ENCODE data around the gene TNS2.

Gene TNS2

GRCh38 chr12:53074283-53074998 lies 24.6 kb downstream of the TNS2 start:
- WGBS: 91% methylated on average over 11 of the region's 11 CpGs
- Histone ChIP-seq H3K36me3 (ENCODE audit: insufficient read depth, low read length) (peaks cover 12% of the 10 kb centered on the region; the same call in 1 of the 2 replicates), H3K27ac (ENCODE audit: low read depth, low read length) (no peak overlapping the region), H3K27me3 (ENCODE audit: insufficient read depth, low read length) (no peaks in the 10 kb centered on the region), H3K9me3 (ENCODE audit: insufficient read depth, low read depth, low read length) (no peaks in the 10 kb centered on the region), H3K9ac (ENCODE audit: low read depth, low read length) (no peak overlapping the region), H3K4me1 (ENCODE audit: insufficient read depth, low read length) (peaks cover 14% of the 10 kb centered on the region), H3K4me3 (ENCODE audit: low read length) (no peak overlapping the region)

- WGBS: 80% methylated on average over 3 of the region's 3 CpGs
- no peak overlapping the region for H3K4me3 ChIP-seq (ENCODE audit: low read length)
- peaks cover 12% of the 10 kb centered on the region; the same call in 1 of the 2 replicates for H3K36me3 ChIP-seq (ENCODE audit: insufficient read depth, low read length)
- H3K9ac ChIP-seq (ENCODE audit: low read depth, low read length): no peak overlapping the region
- H3K27me3 ChIP-seq (ENCODE audit: insufficient read depth, low read length): no peaks in the 10 kb centered on the region
- H3K4me1 ChIP-seq (ENCODE audit: insufficient read depth, low read length): peaks cover 14% of the 10 kb centered on the region
- H3K27ac ChIP-seq (ENCODE audit: low read depth, low read length): no peak overlapping the region
- H3K9me3 ChIP-seq (ENCODE audit: insufficient read depth, low read depth, low read length): no peaks in the 10 kb centered on the region
Measured at GRCh38 chr12:53074999-53075370, 25.1 kb downstream of the TNS2 start.

GRCh38 chr12:53076461-53076860 lies 26.6 kb downstream of the TNS2 start:
- Histone ChIP-seq H3K27me3 (ENCODE audit: insufficient read depth, low read length) (peaks cover 10% of the 10 kb centered on the region), H3K36me3 (ENCODE audit: insufficient read depth, low read length) (peaks cover 12% of the 10 kb centered on the region; the same call in 1 of the 2 replicates), H3K9ac (ENCODE audit: low read depth, low read length) (no peak overlapping the region), H3K27ac (ENCODE audit: low read depth, low read length) (no peak overlapping the region), H3K4me1 (ENCODE audit: insufficient read depth, low read length) (peaks cover 14% of the 10 kb centered on the region), H3K4me3 (ENCODE audit: low read length) (no peak overlapping the region), H3K9me3 (ENCODE audit: insufficient read depth, low read depth, low read length) (no peaks in the 10 kb centered on the region)
- WGBS: 97% methylated on average over 3 of the region's 3 CpGs

GRCh38 chr12:53077030-53077429 lies 27.2 kb downstream of the TNS2 start:
- H3K9ac ChIP-seq (ENCODE audit: low read depth, low read length): no peak overlapping the region
- H3K27me3 ChIP-seq (ENCODE audit: insufficient read depth, low read length): peaks cover 10% of the 10 kb centered on the region
- peaks cover 12% of the 10 kb centered on the region; the same call in 1 of the 2 replicates for H3K36me3 ChIP-seq (ENCODE audit: insufficient read depth, low read length)
- H3K4me1 ChIP-seq (ENCODE audit: insufficient read depth, low read length): peaks cover 11% of the 10 kb centered on the region
- H3K4me3 ChIP-seq (ENCODE audit: low read length): no peak overlapping the region
- no peak overlapping the region for H3K27ac ChIP-seq (ENCODE audit: low read depth, low read length)
- WGBS: 93% methylated on average over 8 of the region's 8 CpGs
- H3K9me3 ChIP-seq (ENCODE audit: insufficient read depth, low read depth, low read length): no peaks in the 10 kb centered on the region

- Histone ChIP-seq H3K9me3 (ENCODE audit: insufficient read depth, low read depth, low read length) (no peaks in the 10 kb centered on the region), H3K36me3 (ENCODE audit: insufficient read depth, low read length) (peaks cover 12% of the 10 kb centered on the region; the same call in 1 of the 2 replicates), H3K9ac (ENCODE audit: low read depth, low read length) (peak overlapping the region; percentile 67), H3K4me3 (ENCODE audit: low read length) (peak overlapping the region; percentile 81), H3K27me3 (ENCODE audit: insufficient read depth, low read length) (peaks cover 10% of the 10 kb centered on the region), H3K4me1 (ENCODE audit: insufficient read depth, low read length) (peaks cover 5% of the 10 kb centered on the region), H3K27ac (ENCODE audit: low read depth, low read length) (peak overlapping the region; percentile 78; the same call in 1 of the 2 replicates)
- WGBS: 21% methylated on average over 22 of the region's 25 CpGs
Measured at GRCh38 chr12:53078425-53079225, 28.8 kb downstream of the TNS2 start.

- peak within 1 kb of the TSS; percentile 89 for H3K9ac ChIP-seq (ENCODE audit: low read depth, low read length)
- H3K4me3 ChIP-seq (ENCODE audit: low read length): peak within 1 kb of the TSS; percentile 87
- H3K36me3 ChIP-seq (ENCODE audit: insufficient read depth, low read length): peaks cover 6% of the 10 kb centered on the region; the same call in 1 of the 2 replicates
- H3K27ac ChIP-seq (ENCODE audit: low read depth, low read length): peak within 1 kb of the TSS; percentile 79
- no peaks in the 10 kb centered on the region for H3K9me3 ChIP-seq (ENCODE audit: insufficient read depth, low read depth, low read length)
- peaks cover 5% of the 10 kb centered on the region for H3K4me1 ChIP-seq (ENCODE audit: insufficient read depth, low read length)
- peaks cover 10% of the 10 kb centered on the region for H3K27me3 ChIP-seq (ENCODE audit: insufficient read depth, low read length)
- 4% methylated on average over 67 of the region's 67 CpGs for WGBS
Measured at GRCh38 chr12:53079226-53080117, 29.6 kb downstream of the TNS2 start, which contains the start of gene SPRYD3. Gene SPRYD3, minus strand, starts transcription at chr12:53079390. Its CDS starts 57 bp downstream, at chr12:53079333.

- no peak overlapping the region for H3K27ac ChIP-seq (ENCODE audit: low read depth, low read length)
- H3K27me3 ChIP-seq (ENCODE audit: insufficient read depth, low read length): peaks cover 10% of the 10 kb centered on the region
- H3K9me3 ChIP-seq (ENCODE audit: insufficient read depth, low read depth, low read length): no peaks in the 10 kb centered on the region
- 40% methylated on average over 1 of the region's 2 CpGs for WGBS
- no peaks in the 10 kb centered on the region for H3K36me3 ChIP-seq (ENCODE audit: insufficient read depth, low read length)
- no peak overlapping the region for H3K4me3 ChIP-seq (ENCODE audit: low read length)
- peaks cover 5% of the 10 kb centered on the region for H3K4me1 ChIP-seq (ENCODE audit: insufficient read depth, low read length)
- H3K9ac ChIP-seq (ENCODE audit: low read depth, low read length): no peak overlapping the region
Measured at GRCh38 chr12:53082637-53083175, 32.8 kb downstream of the TNS2 start.

GRCh38 chr12:53086361-53086760 lies 36.5 kb downstream of the TNS2 start:
- Histone ChIP-seq H3K9ac (ENCODE audit: low read depth, low read length) (no peak overlapping the region), H3K4me1 (ENCODE audit: insufficient read depth, low read length) (no peaks in the 10 kb centered on the region), H3K27ac (ENCODE audit: low read depth, low read length) (no peak overlapping the region), H3K27me3 (ENCODE audit: insufficient read depth, low read length) (peaks cover under 1% of the 10 kb centered on the region; the same call in 1 of the 2 replicates), H3K36me3 (ENCODE audit: insufficient read depth, low read length) (no peaks in the 10 kb centered on the region), H3K4me3 (ENCODE audit: low read length) (no peak overlapping the region), H3K9me3 (ENCODE audit: insufficient read depth, low read depth, low read length) (no peaks in the 10 kb centered on the region)
- 80% methylated on average over 1 of the region's 3 CpGs for WGBS

- Histone ChIP-seq H3K36me3 (ENCODE audit: insufficient read depth, low read length) (no peaks in the 10 kb centered on the region), H3K9ac (ENCODE audit: low read depth, low read length) (no peak overlapping the region), H3K9me3 (ENCODE audit: insufficient read depth, low read depth, low read length) (no peaks in the 10 kb centered on the region), H3K27ac (ENCODE audit: low read depth, low read length) (no peak overlapping the region), H3K4me1 (ENCODE audit: insufficient read depth, low read length) (peaks cover 13% of the 10 kb centered on the region), H3K27me3 (ENCODE audit: insufficient read depth, low read length) (peaks cover 6% of the 10 kb centered on the region), H3K4me3 (ENCODE audit: low read length) (no peak overlapping the region)
- 89% methylated on average over 6 of the region's 6 CpGs for WGBS
Measured at GRCh38 chr12:53090105-53090504, 40.2 kb downstream of the TNS2 start.

- no peaks in the 10 kb centered on the region for H3K36me3 ChIP-seq (ENCODE audit: insufficient read depth, low read length)
- H3K27ac ChIP-seq (ENCODE audit: low read depth, low read length): no peak overlapping the region
- peaks cover 6% of the 10 kb centered on the region for H3K27me3 ChIP-seq (ENCODE audit: insufficient read depth, low read length)
- H3K4me1 ChIP-seq (ENCODE audit: insufficient read depth, low read length): peaks cover 13% of the 10 kb centered on the region
- no peak overlapping the region for H3K9ac ChIP-seq (ENCODE audit: low read depth, low read length)
- no peak overlapping the region for H3K4me3 ChIP-seq (ENCODE audit: low read length)
- H3K9me3 ChIP-seq (ENCODE audit: insufficient read depth, low read depth, low read length): no peaks in the 10 kb centered on the region
- 87% methylated on average over 2 of the region's 2 CpGs for WGBS
Measured at GRCh38 chr12:53090554-53090953, 40.7 kb downstream of the TNS2 start.
